GM19193 (cell line): ENCODE measurements around the gene SMIM29.
A peak's percentile ranks its signal among the peaks of the same experiment; 100 is the strongest.

Source experiments
- POLR2A ChIP-seq: IDR thresholded peaks from 4 replicates; pipeline ENCODE4 v1.6.1; 2011; ENCODE audit not compliant: insufficient read depth, insufficient read length; ENCODE audit errors: extremely low read depth

Gene SMIM29

GRCh38 chr6:34236443-34237315 lies 12.1 kb downstream of the SMIM29 start, which contains the start of gene HMGA1:
HMGA1 (plus strand) TSS chr6:34236873; CDS start chr6:34240781, 3,908 bp downstream.
- peak; percentile 99 for TF ChIP-seq POLR2A

- TF ChIP-seq POLR2A = no peak
Observed at GRCh38 chr6:34236131-34236442, 12.7 kb downstream of the SMIM29 start.

DNA sequence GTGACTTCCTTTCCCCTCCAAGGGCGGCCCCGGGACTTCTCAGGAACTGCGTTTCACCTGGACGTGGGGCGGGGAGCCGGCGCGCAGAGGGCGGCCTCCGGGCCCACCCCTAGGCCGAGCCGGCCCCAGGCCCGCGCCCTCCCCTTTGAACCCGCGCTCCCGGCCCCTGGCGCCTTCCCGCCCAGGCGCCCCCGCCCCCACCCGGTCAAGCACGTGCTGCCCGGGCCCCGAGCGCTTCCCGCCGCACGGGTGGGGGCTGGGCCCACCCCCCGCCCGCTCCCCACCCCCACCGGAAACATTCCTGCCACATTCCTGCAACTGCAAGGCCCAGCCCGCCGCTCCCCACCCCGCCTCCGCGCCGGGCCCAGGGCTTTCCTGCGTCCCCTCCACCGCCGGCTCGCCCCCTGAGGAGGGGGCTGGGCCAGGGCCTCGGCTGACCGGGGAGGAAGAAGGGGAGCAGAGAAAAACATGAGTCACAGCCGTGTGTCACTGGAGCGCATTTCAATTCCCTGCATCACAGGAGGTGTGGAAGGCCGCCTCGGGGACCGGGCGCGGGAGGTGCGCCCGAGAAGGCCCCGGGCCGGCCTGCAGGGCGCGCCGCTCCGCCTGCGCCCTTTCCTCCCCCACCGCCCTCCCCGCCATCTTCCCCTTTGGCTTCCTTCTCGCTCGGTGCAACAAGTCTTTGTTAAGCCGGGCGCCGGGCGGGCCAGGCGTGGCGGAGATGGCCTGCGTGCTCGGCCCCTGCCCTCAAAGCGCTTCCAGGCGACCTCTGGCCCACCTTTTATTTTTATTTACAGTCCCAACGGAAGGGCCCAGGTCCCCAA lies 13.3 kb downstream of the SMIM29 start:
- TF ChIP-seq POLR2A = peak; percentile 31

DNA sequence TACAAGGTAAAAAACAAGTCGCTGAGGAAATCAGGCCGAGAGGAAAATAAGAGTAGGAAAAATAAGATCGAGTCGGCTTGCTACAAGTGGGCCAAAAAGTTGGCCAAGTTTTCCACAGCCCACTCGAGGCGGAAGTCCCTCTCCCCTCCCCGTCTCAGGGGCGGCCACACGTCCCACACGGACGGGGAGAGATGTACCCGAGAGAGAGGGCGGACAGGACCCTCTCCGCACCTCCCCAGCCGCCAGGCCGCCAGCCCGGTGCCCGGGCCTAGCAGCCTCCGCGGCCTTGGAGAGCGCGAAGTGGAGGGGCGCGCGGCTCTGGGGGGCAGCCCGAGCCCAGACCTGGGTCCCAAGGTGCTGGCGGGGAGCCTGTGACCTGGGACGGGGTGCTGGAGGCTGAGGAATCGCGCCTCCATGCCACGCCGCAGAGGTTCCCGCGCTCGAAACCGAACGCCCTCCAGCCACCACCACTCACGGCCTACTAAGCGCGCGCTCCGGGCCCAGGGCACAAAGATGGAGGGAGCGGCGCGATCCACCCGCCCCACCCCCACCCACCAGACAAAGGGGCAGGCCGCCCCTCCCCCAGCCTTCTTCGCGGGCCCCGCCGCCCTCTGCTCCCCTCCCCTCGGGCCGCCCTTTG lies 14.0 kb downstream of the SMIM29 start:
- no peak for TF ChIP-seq POLR2A

DNA sequence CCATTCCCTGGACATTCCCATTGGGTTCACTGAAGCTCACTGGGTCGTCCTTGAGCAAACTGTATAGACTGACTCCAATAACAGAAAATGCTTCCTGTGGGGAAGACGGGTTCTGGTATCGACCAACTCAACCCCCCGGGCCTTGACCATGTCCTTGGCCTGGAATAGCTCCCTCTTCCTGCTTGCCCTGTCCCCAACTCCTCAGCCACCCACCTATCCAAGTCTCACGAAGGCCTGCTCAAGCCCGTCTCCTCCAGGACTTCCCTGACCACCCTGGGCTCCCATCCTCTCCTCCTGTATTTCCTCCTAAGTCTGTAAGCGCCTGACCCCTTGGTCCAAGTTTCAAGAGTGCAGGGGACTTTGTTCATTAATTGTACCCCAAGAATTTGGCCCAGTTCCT lies 14.9 kb downstream of the SMIM29 start:
- no peak for TF ChIP-seq POLR2A

DNA sequence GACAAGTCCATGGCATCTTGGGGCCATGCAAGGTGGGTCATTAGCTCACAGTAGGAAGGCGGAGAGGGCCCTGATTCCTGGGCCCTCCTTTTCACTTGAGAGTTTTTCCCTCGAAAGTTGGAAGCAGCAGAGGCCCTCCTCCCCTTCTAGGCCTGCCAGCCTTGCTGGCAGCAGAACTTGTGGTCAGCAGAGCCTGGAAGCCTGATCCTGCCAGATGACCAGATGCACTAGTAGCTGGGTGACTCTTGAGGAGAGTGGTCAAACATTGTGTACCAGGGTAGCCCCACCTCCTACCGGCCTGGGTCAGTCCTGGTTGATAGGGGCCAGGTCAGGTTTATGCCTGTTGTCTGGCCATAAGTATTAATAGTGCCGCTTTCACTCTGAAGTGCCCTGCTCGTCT lies 15.9 kb downstream of the SMIM29 start:
- no peak for TF ChIP-seq POLR2A

DNA sequence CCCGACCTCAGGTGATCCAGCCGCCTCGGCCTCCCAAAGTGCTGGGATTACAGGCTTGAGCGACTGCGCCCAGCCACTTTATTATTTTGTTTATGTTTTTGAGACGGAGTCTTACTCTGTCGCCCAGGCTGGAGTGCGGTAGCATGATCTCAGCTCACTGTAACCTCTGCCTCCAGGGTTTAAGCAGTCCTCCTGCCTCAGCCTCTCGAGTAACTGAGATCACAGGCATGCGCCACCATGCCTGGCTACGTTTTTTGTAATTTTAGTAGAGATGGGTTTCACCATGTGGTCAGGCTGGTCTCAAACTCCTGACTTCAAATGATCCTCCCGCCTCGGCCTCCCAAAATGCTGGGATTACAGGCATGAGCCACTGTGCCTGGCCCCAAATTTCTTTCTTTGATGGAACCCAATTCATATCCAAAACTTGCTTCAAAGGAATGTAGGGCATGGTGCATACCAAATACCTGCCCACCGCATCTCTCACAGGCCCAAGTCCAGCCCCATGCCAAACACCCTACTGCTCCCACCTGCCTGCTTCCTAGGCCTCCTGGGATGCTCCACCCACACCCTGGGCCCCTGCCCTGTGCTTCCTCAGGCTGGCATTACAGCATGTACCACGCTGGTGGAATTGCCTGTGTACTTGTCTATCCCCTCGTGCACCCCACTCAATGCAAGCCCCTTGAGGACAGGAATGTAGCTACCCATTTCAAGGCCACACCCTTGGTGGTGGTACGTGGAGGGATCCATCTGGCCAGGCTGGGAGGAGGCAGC lies 17.1 kb downstream of the SMIM29 start:
- no peak for TF ChIP-seq POLR2A

DNA sequence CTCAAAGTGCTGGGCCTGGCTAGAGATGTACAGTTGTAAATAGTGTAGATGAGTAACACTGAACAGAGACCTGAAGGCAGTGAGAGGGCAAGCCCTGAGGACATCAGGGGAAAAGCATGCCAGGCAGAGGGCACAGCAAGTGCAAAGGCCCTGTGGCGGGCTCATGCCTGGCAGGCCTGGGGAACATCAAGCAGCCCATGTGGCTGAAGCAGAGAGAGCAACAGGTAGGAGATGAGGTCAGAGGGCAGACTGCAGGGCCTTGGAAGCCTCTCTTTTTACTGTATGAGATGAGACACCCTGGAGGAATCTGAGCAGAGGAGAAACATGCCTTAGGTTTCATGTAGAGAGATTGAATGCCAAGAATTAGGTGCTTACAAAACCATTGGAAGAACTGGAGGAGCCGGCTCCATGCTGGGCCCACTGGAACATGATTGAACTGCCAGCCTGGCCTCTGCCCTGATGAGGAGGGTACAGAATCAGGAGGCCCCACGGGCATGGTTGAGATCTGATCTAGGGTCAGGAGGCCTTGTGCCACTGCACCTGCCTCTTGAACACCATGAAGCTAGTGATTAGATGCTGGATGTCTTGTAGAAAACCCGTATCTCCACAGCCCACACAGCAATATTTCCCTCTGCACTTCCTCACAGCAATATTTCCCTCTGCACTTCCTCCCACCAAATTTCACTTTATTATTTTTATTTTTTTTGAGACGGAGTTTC lies 18.0 kb downstream of the SMIM29 start:
- TF ChIP-seq POLR2A = no peak

GRCh38 chr6:34229877-34230276 lies 18.9 kb downstream of the SMIM29 start:
- TF ChIP-seq POLR2A = no peak

DNA sequence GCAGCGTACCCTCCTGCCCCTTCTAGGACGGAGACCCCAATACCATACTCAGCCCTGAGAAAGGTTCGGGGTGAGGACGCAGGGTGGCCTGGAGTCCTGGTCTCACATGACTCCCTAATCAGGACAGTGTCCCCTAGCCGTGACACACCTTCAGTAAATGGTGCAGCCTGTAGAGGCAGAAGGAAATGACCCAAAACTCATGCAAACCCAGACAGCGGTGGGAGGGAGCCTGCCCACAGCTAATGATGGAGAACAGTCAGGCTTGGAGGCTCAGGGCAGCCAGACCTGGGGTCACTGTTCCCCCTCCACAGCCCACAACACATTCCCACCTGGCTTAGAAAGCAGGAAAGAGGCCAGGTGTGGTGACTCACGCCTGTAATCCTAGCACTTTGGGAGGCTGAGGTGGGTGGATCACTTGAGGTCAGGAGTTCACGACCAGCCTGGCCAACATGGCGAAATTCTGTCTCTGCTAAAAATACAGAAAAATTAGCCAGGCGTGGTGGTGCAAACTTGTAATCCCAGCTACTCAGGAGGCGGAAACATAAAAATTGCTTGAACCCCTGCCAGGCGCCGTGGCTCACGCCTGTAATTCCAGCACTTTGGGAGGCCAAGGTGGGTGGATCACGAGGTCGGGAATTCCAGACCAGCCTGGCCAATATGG lies 20.9 kb downstream of the SMIM29 start:
- TF ChIP-seq POLR2A = no peak

DNA sequence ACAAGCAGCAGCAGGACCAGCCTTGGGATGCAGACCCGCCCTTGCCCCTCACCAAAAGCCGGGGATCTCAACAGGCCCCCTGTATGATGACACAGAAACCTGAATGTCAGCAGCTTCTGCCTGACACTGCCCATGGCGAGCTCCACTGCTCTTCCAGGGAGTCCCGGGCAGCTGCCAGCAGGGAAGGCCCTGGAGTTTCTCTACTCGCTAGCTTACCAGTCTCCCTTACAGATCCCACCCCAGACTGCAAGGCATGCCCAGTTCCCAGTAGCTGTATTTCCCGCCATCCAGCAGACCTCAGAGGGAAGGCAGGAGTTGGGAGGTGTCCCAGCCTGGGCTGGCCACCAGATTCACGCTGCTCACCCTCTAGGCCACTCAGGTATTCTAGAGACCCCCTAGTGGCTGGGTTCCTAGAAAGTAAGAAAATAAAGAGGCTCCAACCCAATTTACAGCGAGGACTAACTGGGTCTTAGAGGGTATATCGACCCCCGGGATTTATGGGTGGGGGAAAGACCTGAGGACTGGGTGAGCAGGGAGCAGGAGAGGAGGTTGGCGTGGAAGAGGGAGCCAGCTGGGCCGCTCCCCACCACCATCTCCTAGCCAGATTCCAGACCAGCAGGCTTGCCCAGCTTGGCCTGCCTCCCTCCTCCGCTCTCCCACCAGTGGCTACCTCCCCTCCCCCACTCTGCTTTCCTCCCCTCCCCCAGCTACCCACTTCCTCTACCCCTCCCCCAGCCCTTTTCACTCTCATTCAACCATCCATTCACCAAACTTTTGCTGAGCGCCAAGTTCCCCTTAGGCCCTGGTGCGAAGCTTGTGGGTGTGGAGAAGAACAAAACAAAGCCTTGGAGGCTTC lies 21.8 kb downstream of the SMIM29 start:
- TF ChIP-seq POLR2A = no peak

GRCh38 chr6:34226066-34226465 lies 22.7 kb downstream of the SMIM29 start:
- no peak for TF ChIP-seq POLR2A

DNA sequence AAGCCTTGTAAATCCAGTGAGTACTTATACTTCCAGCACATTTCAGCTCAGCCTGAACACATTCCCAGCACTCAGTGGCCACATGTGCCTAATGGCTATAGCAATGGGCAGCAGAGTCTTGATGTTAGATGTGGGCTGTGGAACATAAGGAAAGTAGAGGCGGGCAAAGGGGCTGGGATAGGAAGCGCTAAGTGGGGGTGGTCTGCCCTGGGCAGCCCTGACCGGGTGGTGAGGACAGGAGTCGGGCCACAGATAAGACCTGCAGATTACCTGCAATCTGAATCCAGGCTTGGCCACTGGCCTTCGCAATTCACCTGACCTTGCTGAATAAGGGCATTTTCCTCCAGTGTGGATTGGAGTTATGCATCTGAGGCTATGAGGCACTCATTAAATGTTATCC lies 23.3 kb downstream of the SMIM29 start:
- TF ChIP-seq POLR2A = no peak
